WERI-Rb-1 (cell line): ENCODE results near the gene LCT.

Source experiments
- DNase-seq: peaks from one replicate; pipeline ENCODE4 v3.0.0-alpha.2; 2020
- H3K27ac ChIP-seq: fragments of 250-450 bp; sonication (Bioruptor Pico); 2 replicates; pipeline ENCODE4 v1.5.1; 2020; ENCODE audit warnings: mild to moderate bottlenecking, moderate library complexity
- H3K27me3 ChIP-seq: fragments of 250-450 bp; sonication (Bioruptor Pico); 2 replicates; pipeline ENCODE4 v1.5.1; 2021; ENCODE audit warnings: mild to moderate bottlenecking, low read depth, moderate library complexity; ENCODE audit not compliant: insufficient read depth, severe bottlenecking
- H3K36me3 ChIP-seq: fragments of 250-450 bp; sonication (Bioruptor Pico); 2 replicates; pipeline ENCODE4 v1.5.1; 2020; ENCODE audit warnings: mild to moderate bottlenecking, moderate library complexity
- H3K4me3 ChIP-seq: 2 replicates; pipeline ENCODE4 v1.5.1; 2011; ENCODE audit warnings: low read depth, mild to moderate bottlenecking, control low read depth, low read length
- H3K9me3 ChIP-seq: fragments of 250-450 bp; sonication (Bioruptor Pico); 2 replicates; pipeline ENCODE4 v1.5.1; 2021; ENCODE audit warnings: mild to moderate bottlenecking, moderate library complexity; ENCODE audit not compliant: severe bottlenecking
- TF ChIP-seq, protein P1 (sequence below): IDR thresholded peaks from 2 replicates; pipeline ENCODE4 v1.5.1; 2011; ENCODE audit warnings: low read depth, mild to moderate bottlenecking, control low read depth, inconsistent platforms, low read length

Gene LCT

DNA sequence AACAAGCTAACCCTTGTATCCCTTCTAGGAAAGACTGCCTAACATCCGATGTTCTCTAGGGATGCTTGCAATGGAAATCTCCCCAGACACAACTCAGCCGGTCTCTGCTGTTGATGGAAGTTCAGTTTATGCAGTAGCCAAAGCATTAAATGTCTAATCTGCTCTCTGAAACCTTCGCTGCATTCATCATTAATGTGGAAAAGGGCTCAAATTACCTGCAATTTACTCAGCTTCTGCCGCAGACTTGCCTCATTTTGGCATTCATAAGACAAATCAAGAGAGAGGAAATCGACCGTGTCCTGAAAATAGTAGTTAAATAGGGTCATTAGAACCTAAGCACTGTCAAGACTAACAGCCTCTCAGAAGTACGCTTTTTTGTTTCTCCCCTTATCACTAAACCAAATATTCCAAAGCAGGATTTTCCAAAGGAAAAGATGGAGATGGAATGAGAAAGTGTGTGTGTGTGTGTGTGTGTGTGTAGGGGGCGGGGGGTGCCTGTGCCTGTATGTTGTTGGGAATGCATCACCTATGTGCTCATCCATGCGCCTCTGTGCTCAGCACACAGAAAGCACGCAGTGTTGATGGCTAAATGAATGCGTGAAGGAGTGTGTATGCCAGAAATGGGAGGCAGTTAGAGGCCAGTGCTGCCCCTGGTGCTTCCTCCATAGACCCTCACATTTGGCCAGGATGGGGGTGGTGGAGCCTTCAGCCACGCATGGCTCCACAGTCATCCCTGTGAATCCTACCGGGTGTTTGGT is 7.4 kb downstream of the LCT start:
- Histone ChIP-seq H3K4me3 (no peak overlapping the region), H3K27ac (no peak overlapping the region), H3K36me3 (no peaks in the 10 kb centered on the region), H3K27me3 (no peaks in the 10 kb centered on the region), H3K9me3 (no peaks in the 10 kb centered on the region)
- TF ChIP-seq, protein P1, sequence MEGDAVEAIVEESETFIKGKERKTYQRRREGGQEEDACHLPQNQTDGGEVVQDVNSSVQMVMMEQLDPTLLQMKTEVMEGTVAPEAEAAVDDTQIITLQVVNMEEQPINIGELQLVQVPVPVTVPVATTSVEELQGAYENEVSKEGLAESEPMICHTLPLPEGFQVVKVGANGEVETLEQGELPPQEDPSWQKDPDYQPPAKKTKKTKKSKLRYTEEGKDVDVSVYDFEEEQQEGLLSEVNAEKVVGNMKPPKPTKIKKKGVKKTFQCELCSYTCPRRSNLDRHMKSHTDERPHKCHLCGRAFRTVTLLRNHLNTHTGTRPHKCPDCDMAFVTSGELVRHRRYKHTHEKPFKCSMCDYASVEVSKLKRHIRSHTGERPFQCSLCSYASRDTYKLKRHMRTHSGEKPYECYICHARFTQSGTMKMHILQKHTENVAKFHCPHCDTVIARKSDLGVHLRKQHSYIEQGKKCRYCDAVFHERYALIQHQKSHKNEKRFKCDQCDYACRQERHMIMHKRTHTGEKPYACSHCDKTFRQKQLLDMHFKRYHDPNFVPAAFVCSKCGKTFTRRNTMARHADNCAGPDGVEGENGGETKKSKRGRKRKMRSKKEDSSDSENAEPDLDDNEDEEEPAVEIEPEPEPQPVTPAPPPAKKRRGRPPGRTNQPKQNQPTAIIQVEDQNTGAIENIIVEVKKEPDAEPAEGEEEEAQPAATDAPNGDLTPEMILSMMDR, result no peak
- no peak for DNase-seq

DNA sequence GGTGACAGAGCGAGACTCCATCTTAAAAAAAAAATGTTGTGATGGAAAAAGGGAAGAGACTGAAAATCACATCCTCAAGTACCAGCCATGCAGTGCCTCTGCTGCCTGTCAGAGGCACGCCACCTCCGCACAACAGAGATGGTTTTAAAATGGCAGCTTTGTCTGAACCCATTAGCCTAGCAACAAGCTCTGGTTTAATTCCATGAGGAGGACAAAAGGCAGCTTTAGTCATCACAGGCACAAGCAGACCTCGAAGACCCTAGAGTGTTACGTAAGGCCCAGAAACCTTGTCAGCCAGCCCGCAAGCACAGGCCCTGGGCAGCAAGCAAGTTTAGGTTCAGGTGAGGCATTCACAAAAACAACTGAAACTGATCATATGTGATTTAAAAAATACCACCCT is 10.4 kb downstream of the LCT start:
- TF ChIP-seq, protein P1, result no peak
- Histone ChIP-seq H3K36me3 (no peaks in the 10 kb centered on the region), H3K9me3 (no peaks in the 10 kb centered on the region), H3K27ac (no peak overlapping the region), H3K27me3 (no peaks in the 10 kb centered on the region), H3K4me3 (no peak overlapping the region)
- no peak for DNase-seq

DNA sequence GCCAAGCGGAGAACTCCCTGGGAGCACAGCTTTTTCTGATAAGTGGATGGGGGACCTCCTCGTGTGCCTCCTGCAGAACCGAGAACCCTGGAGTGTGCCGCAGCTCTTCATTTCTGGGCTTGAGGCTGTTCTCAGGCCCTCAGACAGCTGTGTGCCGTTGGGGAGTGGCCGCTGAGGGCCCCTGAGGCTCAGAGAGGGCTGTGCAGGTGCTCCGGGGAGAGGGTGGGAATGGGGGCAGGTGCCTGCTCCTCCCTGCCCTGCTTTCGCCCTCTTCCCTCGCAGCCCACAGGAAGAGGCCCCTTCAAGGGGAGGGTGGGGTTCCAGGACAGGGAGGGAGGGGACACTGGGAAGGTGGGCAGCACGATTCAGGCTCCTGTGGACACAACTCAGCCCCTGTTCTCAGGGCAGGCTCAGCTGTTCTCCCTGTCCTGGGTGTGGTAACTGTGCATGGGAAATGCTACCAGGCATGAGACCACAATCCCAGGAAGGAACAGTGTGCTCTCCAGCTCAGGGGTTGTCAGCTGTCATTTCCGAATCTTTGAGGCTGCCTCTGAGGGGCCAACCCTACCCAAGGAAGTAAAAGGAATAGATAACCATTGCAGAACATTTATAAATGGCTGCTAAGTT is 11.3 kb downstream of the LCT start:
- Histone ChIP-seq H3K4me3 (no peak overlapping the region), H3K27ac (no peak overlapping the region), H3K9me3 (no peaks in the 10 kb centered on the region), H3K36me3 (no peaks in the 10 kb centered on the region), H3K27me3 (no peaks in the 10 kb centered on the region)
- no peak for DNase-seq
- TF ChIP-seq, protein P1, result no peak

DNA sequence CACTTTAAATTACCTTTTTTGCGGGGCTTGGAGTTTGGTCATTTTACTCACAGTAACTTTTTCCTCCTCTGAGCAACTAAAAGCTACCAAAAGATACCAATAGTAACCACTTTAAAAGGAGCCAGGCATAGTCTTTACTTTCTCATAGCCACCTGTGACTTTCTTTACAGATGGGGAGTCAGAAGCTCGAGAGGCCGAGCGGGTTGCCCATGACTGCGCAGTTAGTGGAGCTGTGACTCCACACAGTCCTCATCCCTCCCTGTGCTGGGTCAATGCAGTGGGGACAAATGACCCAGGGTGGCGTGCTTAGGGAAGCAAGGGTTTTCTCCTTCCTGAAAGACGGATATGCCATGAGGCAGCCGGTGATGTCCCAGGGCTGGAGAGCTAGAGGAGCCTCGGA is 11.9 kb downstream of the LCT start:
- H3K9me3 ChIP-seq, result no peaks in the 10 kb centered on the region

DNA sequence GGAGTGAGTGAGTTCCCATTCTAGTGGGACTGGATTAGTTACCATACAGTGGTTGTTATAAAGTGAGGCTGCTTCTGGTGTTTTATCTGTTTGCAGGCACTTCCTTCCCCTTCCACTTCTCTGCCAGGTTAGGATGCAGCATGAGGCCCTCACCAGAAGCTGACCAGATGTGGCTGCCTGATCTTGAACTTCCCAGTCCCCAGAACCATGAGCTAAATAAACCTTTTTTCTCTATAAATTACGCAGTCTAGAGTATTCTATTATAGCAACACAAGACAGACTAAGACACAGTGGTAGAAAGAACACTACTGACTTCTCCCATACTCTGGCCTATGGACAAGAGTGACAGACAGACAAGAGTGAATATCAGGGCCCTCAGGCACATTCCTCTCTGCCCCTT is 14.1 kb downstream of the LCT start:
- Histone ChIP-seq H3K36me3 (no peaks in the 10 kb centered on the region), H3K27me3 (no peaks in the 10 kb centered on the region), H3K9me3 (no peaks in the 10 kb centered on the region), H3K27ac (no peak overlapping the region), H3K4me3 (no peak overlapping the region)
- DNase-seq, result no peak
- TF ChIP-seq, protein P1, result no peak

More for the DNA sequence above, 11.9 kb downstream of the LCT start:
- DNase-seq, result no peak
- H3K4me3 ChIP-seq, result no peak overlapping the region
- H3K27ac ChIP-seq, result no peak overlapping the region
- H3K36me3 ChIP-seq, result no peaks in the 10 kb centered on the region
- TF ChIP-seq, protein P1, result no peak
- H3K27me3 ChIP-seq, result no peaks in the 10 kb centered on the region
